AG08396 (cell line): Measurements from ENCODE around the gene BLVRA.
"Not testable (repeated sequence)": the region's sequence is repeated elsewhere in the genome, so short reads cannot be mapped to it uniquely, and the experiment has no call there.

ENCODE experiments used
- DNase-seq: peaks from one replicate; pipeline ENCODE4 v3.0.0; 2012; ENCODE audit warnings: low spot score, mixed read lengths

BLVRA gene

GRCh38 chr7:43769791-43770465, 11.4 kb downstream of the BLVRA start:
- no peak for DNase-seq

- DNase-seq: no peak
Observed at GRCh38 chr7:43771128-43771527, 12.6 kb downstream of the BLVRA start.

GRCh38 chr7:43771573-43771972, 13.1 kb downstream of the BLVRA start:
- DNase-seq: no peak

GRCh38 chr7:43773268-43773667, 14.8 kb downstream of the BLVRA start:
- DNase-seq: not testable (repeated sequence)

- DNase-seq: not testable (repeated sequence)
Observed at GRCh38 chr7:43775255-43775654, 16.8 kb downstream of the BLVRA start.

- DNase-seq: not testable (repeated sequence)
Observed at GRCh38 chr7:43778293-43779044, 20.0 kb downstream of the BLVRA start.

GRCh38 chr7:43779045-43779812, 20.7 kb downstream of the BLVRA start:
- DNase-seq: no peak

- peak; percentile 20 for DNase-seq
Observed at GRCh38 chr7:43781726-43782607, 23.5 kb downstream of the BLVRA start.

- no peak for DNase-seq
Observed at GRCh38 chr7:43782768-43783555, 24.5 kb downstream of the BLVRA start.

GRCh38 chr7:43784030-43784584, 25.6 kb downstream of the BLVRA start:
- no peak for DNase-seq

GRCh38 chr7:43784585-43785087, 26.2 kb downstream of the BLVRA start:
- DNase-seq: not testable (repeated sequence)

- peak; percentile 75 for DNase-seq
Observed at GRCh38 chr7:43785420-43785819, 26.9 kb downstream of the BLVRA start.

GRCh38 chr7:43787771-43788170, 29.3 kb downstream of the BLVRA start:
- no peak for DNase-seq

GRCh38 chr7:43790006-43790405, 31.5 kb downstream of the BLVRA start:
- DNase-seq: no peak

- no peak for DNase-seq
Observed at GRCh38 chr7:43790834-43791233, 32.4 kb downstream of the BLVRA start.

GRCh38 chr7:43791665-43792064, 33.2 kb downstream of the BLVRA start:
- DNase-seq: no peak

GRCh38 chr7:43792471-43793150, 34.1 kb downstream of the BLVRA start:
- no peak for DNase-seq

GRCh38 chr7:43799605-43800004, 41.1 kb downstream of the BLVRA start:
- DNase-seq: no peak

GRCh38 chr7:43803865-43804264, 45.4 kb downstream of the BLVRA start:
- DNase-seq: no peak

- DNase-seq: no peak
Observed at GRCh38 chr7:43808410-43808809, 49.9 kb downstream of the BLVRA start.
